NCI-H146 treated with DMSO at 0.1 percent for 48 hours (cell line): ENCODE results near the gene TRAPPC11.

Experiments used
- DNase-seq: peaks from one replicate; lab custom pipeline; 2025; ENCODE audit not compliant: unreplicated experiment; lab: John Stamatoyannopoulos, UW

Gene TRAPPC11

DNA sequence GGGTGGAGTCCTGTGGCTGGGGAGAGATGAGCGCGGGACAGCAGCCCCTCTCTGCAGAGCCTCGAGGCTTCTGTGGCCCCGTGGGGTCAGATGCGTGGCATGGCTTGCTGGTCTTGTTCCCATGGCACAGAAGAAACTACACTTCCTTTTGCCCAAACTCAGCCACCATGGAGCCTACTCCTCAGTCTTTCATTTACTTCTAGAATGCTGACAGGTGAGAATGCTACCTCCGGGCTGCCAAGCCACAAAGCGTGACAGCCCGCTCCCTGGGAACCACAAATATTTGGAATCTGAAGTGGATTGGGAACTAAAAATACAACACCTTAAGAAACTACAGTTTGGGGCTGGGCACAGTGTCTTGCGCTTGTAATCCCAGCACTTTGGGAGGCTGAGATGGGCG, 98.0 kb downstream of the TRAPPC11 start:
- DNase-seq = no peak

DNA sequence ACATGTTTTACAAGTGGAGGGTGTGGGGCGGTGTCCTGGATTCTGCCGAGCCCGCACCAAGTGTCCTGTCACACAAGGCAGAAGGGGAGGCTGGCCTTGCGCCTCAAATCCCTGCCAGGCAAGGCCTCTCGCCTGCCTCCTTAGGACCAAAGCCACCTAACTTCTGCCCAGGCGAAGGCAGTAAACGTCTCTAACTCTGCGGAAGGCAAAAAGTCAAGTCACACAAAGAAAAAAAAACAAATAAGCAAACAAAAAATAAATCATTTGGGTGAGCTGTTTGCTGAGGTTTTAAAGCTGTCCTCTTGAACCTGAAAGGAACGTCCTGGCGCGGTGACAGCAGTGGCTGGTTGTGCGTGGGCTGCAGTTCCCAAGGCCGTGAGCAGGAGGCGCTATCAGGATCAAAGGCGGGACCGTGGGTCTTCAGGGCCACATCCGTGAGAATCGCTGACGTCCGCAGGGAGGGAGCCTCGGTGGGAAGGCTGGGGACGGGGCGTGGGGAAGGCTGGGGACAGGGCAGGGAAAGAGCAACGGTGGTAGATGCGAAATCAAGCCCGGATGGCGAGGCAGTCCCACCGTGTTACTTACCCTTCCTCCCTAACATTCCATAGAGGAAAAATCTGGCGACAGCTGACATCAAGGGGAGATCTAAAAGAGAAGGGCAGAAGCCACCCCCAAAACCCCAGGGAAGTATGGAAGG, 99.1 kb downstream of the TRAPPC11 start:
- no peak for DNase-seq

DNA sequence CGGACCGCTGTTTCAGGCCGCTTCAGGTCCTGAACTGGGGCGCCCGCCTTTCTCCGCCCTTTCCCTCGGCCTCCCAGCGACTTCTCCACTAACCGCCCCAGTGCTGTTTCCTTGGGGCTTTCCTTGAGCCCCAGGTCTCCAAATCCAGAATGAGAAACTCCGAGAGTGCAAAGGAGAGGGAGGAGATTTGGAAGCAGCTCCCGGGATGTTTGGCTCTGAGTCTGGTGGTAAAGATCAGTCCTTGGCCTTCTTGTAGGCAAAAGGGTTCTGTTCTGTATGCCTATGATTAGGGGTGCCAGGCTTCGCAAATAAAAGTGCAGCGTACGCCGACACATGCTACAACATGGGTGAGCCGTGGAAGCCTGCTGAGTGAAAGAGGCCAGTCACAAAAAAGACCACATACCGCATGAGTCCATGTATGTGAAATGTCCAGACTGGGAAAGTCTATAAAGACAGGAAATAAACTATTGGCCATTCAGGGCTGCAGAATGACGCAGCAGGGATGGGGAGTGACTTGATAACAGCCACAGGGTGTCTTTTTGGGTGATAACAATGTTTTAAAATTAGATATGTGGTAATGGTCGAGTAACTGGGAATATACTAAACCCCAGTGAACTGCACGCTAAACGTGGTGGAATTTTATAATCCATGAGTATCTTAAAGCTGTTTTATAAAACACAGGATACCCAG, 99.8 kb downstream of the TRAPPC11 start:
- no peak for DNase-seq

DNA sequence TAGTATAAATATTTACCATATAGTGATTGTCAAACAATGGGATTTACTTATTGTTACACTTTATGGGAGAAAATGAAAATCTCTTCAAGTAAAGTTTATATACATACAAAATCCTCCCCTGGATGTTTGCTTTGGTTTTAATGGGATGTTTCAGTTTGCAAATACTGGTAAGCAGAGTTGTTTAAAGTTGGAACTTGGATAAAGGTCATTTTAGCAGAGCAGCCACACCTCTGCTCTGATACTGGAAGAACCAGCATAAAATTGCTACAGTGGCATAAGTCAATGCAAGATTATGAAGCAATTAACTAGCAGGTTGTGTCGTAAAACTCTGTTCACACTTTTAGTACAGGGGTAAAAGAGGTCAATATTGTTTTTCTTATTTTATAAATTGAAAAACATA, 101.2 kb downstream of the TRAPPC11 start:
- DNase-seq = no peak
